Retina (tissue), 1 donor: Measurements from ENCODE around the gene LRFN4.

Experiments
- DNase-seq: peaks from one replicate; pipeline ENCODE4 v3.0.0-alpha.2; 2016

LRFN4 gene

DNA sequence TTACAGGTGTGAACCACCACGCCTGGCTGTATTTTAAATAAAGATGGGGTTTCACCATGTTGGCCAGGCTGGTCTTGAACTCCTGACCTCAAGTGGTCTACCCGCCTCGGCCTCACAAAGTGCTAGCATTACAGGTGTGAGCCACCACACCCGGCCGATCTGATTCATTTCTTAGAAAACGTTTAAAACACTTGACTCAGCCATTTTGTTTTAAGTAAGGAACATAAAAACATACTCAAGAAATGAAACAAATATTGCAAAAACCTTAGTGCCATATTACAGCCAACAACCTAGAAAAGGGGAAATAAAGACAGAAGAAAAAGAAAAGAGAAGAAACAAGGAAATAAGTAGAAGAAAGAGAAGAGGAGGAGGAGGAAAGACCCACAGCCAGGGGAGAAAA is 17.4 kb downstream of the LRFN4 start:
- no peak for DNase-seq

DNA sequence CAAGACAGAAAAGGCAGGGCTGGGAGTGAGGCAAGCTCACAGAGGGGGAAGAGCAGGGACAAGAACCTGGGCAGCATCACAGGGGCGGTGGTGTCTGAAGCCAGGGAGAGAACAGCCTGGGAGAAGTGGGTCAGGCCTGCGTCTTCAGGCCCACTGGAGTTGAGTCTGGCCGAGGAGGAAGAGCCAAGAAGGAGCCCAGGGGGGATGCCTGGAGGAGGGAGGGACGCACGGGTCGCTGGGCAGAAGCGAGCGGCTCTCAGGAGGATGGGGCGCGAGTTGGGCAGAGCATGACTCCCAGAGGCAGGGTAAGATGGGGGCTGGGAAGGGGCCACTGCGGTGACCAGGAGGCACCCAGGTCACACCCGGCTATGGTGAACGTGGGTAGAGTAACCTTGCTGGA is 18.5 kb downstream of the LRFN4 start:
- peak; percentile 60 for DNase-seq

DNA sequence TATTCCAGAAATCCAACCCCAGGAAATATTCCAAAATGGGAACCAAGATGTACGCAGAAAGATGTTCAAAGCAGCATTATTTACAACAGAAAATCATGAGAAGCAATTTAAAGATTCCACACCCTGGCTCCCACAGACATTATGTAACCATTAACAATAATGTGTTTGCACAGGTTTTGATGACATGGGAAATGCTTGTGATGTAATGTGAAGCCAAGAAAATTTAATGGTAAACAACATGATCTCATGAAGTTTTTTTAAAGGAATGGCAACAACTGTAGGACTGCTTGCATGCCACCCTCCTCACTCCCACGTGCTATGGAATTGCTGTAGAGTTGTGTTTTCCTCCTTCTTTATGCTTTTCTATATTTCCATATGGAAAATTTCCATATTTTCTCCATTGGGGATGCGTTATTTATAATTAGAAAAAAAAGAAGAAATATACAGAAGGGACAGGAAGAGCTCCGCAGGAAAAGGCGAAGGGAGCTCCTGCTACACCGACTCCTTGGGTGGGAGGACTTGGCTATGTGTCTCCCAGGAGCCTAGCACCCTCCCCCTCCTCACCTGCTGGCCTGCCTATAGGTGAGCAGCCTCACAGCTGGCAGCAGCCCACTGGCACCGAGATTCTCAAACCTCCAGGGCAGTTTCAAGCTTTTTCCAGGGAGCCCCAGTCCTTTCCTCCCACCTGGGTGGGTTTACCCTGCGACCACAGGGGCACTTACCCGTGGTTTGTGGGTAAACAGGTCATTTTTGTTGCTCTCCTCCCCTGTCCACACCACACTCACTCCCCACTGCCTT is 20.9 kb downstream of the LRFN4 start:
- no peak for DNase-seq

DNA sequence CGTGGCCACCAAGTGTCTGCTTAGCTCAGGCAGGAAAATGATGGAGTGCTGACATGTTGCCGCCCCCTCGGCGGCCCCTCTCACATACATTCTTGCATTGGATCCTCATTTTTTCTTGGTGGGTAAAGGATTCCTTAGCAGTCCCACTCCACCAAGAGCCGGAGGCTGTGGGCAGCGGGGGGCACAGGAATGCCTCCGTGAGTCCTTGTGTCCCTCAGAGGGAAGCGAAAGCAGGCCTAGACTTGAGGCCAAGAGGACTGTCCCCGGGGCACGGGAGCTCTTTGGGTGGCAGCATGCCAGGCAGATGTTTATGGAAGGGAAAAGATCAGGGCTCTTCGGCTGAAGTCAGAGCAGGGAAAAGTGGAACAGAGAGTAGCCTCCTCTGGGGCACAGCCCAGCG is 21.6 kb downstream of the LRFN4 start:
- no peak for DNase-seq

DNA sequence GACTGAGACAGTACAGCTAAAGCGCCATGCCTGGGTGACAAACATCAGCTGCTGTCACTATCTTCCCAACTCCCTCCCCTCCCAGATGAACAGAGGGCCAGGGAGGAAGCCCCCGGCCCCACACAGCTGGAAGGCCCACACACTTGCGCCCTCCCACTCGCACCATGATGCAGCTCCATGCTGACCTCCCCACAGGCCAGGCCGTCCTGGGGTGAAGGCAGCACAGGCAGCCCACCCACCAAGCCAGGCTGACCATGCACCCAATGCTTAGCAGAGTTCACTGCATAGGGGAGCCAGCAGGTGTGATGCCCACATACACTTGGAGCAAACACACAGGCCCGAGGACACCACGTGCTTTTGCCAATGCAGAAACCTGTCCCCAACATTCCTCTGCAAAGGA is 22.1 kb downstream of the LRFN4 start:
- no peak for DNase-seq

DNA sequence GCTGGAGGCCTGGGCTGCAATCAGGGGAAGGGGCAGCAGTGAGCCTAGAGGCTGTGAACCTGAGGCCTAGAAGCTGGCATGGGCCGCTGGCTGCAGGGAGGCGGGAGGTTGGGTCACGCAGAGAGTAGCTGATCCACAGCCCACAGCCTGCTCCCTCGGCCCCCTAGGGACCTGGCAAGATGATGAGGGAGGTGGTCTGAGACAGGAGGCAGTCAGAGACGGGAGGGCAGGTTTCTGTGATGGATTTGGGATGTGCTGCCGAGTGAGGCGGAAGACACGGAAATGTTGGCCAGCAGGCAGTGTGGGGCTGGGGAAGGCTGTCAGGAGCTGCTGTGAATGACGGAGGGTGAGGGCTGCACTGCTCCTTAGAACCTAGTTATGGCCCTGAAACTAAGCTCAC is 22.7 kb downstream of the LRFN4 start:
- DNase-seq: peak; percentile 55

DNA sequence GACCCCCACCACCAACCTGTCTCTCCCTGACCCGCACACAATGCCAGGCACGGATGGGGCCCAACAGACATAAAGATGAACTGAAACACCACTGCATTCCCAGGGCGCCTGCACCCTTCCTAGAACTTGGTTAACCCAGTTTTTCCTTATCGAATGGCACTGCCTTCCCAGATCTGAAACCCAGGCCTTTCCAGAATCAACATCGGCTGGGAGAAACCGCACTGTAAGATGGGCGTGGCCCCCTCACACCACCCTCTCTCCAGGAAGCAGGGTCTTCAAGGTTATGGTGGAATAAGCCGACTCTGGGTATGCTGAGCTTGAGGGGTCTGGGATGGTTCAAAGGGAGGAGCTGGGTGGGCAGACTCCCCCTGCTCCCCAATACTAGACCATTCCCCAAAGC is 23.1 kb downstream of the LRFN4 start:
- DNase-seq: no peak

DNA sequence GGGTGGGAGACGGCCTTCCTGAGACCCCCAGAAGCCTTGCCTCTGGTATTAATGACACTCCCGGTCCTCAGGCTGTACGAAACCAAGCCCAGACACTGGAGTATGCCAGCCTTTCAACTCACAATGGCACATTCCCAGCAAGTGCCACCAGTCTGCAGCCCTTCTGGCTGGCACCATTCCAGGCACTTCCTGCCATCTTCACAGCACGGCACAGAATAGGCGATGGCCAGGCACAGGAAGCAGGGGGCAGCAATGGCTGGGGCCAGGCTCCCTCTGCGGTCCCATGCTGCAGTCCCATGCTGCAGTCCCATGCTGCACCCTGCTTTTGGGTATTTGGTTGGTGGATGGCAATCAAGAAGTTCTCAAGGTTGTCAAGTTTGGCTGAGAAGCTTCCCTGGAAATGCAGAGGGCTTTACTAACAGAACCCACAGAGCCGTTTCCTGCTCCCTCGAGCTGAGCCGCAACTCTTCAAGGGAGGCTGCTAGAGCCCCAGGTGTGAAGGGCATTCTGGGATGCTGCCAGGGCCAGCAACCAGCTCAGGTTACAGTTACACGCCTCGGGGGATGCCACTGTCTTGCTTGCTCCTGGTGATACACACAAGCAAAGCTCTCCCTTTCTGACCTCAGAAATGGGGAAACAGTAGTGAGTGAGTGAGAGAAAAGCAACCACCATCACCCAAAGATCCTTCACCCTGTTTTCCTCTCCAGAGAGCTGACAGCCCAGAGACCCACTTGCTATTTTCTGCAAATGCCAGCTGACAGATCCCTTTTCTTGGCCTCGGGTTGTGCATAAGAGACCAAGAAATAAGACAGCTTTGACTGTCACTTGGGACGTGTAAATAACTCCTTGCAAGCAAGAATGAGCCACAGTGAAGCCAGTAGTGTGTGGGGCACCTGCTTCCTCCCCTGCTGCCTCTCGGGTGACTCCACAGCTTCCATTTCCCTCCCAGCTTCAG is 23.9 kb downstream of the LRFN4 start:
- no peak for DNase-seq

DNA sequence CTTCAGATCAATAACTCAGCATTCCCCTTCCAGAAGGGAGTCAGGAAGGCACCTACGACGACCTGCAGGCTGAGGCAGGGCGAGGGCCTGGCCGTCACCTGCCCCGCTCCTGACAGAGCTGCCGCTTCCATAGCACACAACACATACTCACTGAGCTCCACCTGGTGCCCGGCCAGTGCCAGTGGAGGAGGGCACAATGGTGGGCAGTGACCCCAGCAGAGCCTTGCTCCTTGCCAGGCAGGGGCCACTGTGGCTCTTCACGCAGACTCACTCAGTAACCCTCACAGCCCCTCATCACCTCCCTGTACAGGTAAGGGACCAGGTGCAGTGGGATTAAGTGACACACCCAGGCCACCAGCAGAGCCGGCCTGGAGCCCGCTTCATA is 24.6 kb downstream of the LRFN4 start:
- DNase-seq: no peak

DNA sequence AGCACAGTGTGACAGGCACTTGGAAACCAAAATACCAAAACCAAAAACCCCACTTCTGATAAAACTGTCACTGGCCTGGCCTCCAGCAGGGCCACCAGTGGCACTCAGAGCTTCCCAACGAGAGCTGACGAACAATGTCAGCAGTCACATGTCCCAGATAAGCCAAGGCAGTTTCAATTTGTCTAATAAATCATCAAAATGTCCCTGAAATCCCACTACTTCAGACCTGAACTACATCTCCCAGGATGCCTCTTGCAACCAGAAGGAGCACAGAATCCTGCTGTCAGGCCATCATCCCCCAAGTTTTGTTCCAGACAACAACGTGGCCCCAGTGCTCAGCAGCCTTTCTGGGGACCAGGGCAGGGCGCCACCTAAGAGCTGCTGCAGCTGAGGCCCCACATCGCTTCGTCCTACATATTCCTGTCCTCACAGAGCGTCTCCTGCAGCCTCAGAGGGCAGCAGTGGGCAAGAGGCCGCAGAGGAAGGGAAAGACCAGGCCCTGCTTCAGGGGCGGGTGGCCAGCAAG is 25.1 kb downstream of the LRFN4 start:
- peak; percentile 55 for DNase-seq

DNA sequence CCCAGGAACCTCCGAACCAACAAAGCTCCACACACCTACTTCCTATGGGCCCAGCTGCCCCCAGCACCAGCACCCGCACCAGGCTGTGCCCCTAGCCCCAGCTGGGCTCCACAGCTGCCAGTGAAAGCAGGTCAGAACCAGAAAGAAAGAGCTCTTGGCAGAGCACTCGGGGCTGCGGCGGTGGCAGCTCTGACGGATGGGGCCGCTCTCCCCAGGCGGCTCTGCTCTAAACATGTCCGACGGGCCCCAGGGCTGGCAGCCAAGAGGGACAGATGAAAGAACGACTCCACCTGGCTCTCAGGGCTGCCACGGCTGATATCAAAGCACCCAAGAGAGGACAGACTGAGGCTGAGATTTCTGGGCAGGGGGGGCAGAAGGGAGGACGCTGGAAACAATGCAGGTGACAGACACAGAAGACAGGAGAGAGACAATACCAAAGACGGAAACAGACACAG is 25.7 kb downstream of the LRFN4 start:
- peak; percentile 54 for DNase-seq

DNA sequence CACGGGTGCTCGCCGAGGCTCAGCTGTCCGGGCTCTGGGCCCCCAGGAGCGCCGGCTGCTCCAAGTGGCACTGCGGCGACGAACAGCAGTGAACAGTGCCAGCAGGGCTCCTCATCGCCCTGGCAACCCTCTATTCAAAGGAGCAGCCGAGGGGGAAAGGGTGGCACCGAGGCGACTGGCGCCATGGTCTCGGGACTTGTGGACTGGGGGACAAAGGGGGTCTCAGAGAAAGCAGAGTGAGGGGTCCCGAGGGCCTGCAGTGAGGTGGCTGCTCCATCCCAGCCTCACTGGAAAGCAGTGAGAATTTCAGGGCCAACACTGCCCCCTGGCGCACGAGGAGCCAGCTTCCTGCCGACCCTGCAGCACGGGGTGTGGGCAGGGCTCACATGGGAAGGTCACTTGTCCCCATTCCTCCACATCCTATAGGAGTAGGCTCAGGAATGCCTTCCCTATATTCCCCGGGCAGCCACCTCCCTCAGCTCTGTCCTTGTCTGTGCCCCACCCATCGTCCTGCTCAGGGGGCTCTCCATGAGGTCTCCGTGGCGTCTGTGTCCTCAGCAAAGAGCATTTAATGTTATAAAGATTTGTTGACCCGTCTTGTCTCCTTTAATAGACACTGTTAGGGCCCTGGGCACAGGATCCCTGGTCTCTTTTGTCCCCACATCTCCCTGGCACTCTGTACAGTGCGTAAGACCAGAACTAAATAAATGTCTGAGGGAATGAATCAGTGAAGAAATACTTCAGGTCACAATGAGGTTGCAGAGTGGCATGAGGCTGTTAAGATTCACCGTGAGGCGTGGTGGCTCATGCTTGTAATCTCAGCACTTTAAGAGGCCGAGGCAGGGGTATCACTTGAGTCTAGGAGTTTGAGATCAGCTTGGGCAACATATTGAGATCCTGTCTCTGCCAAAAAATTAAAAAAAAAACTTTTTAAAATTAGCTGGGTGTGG is 26.4 kb downstream of the LRFN4 start:
- peak; percentile 91 for DNase-seq

DNA sequence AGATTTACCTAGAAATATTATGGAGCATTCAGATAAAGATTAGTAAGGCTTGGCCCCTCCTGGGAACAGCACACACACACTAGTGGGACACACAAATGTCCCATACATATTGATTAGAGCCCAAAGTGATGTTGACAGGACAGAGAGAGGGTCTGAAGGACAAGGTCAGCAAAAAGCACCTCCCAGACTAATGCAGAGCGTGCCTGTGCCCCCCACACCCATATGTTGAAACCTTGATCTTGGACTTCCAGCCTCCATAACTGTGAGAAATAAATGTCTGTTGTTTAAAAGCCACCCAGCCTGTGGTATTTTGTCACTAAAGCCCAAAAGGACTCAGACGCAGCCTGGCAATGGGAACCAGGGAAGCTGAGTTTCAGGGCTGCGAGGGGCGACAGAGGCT is 27.6 kb downstream of the LRFN4 start:
- no peak for DNase-seq

DNA sequence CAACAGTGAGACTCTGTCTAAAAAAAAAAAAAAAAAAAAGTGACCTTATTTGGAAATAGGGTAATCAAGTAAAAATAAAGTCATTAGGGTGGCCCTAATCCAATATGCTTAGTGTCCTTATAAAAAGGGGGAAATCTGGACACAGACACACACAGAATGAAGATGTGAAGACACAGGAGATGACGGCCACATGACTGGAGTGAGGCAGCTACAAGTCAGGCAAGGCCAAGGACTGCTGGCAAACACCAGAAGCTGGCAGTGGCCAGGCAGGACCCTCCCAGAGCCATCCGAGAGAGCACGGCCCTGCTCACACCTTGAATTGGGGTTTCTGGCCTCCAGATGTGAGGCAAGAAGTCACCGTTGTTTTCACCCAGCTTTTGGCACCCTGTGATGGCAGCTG is 28.6 kb downstream of the LRFN4 start:
- DNase-seq: no peak

DNA sequence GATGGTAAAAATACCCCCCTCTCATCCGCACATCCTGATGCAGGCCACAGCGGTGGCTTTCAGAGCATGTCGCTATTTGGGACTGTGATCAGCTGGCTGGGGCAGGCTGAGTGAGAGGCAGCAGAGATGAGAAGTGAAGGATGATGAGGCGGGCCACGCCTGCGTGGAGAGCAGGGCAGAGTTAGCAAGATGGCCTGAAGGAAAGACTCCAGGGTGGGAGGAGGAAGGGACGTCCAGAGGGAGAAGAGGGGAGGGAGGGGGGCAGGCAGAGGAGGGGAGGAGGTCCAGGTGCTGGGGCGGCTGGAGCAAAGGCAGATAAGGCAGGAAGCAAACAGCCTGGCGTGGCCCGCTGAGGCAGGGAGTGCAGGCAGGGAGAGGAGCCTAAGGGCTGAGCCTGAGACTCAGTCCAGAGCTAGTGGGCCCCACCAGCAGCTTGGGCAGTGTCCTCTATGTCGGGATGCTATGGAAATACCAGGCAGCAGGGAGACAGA is 29.1 kb downstream of the LRFN4 start:
- DNase-seq: no peak

DNA sequence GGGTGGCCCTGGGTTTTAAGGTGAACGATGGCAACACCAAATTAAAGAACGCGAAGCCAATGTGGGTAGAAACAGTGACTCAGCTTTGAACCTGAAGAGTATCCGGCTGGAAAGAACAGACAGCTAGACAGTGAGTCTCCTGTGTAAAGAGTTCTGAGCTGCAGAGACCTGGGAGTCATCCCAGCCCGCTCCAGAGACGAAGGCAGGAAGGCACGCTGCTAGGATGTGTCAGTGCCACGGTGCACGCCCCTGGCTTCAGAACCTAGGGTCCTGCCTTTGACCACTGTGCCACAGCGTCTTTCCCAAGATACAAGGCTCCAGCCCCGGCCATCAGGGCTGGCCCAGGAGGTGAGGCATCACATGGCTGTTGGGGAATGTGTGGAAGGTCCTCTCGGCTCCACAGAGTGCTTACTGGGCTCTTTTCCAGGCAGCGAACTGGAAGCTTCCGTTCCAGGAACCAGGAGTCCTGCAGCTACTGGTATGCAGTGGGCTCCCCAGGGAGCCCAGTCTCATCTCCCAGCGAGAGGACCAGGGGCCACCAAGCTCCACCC is 29.9 kb downstream of the LRFN4 start:
- DNase-seq: no peak

DNA sequence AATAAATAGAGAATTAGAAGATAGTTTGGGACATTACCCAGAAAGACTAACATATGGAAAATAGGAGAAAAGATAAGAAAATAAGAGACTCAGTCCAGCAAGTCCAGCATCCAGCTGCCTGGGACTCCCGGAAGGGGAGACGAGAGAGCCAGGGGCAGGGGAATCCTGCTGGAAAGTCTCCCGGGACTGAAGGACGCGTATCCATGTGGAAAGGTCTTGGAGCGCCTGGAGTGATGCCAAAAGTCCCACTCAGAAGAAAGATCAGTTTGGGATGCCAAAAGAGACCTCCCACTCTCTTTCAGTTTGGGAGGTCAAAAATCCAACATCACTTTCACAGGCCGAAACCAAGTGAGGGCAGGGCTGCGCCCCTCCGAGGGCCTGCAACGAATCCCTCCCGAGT is 30.7 kb downstream of the LRFN4 start:
- DNase-seq: no peak

DNA sequence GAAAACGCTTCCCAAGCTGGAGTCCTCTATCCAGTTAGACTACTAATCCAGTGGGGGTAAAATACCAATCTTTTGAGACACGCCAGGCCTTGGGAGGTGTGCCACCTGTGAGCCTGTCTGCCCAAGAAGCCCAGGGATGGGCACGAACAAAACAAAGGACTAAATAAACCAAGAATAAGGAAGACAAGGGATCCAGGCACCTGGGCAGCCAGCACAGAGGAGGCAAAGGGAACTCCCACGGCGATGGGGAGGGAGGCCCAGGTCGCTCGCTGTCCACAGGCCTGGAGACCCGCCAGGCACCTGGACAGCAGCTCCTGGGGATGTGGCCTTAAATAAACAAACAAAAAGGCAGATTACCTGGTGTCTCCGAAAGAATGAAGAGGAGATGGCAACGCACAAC is 31.4 kb downstream of the LRFN4 start:
- DNase-seq: no peak

DNA sequence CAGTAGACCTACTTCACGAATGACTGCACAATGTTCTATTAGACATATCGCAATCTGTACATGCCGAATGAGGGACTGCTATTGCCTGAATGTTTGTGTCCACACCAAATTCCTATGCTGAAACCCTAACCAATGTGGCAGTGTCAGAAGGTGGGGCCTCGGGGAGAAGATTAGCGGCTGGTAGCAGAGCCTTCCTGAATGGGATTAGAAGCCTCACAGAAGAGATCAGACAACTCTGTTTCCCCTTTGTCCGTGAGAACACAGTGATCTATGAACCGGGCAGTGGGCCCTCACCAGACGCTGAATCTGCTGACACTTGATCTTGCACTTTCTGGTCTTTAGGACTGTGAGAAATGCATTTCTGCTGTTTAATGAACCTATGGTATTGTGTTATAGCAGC is 33.1 kb downstream of the LRFN4 start:
- DNase-seq: no peak

DNA sequence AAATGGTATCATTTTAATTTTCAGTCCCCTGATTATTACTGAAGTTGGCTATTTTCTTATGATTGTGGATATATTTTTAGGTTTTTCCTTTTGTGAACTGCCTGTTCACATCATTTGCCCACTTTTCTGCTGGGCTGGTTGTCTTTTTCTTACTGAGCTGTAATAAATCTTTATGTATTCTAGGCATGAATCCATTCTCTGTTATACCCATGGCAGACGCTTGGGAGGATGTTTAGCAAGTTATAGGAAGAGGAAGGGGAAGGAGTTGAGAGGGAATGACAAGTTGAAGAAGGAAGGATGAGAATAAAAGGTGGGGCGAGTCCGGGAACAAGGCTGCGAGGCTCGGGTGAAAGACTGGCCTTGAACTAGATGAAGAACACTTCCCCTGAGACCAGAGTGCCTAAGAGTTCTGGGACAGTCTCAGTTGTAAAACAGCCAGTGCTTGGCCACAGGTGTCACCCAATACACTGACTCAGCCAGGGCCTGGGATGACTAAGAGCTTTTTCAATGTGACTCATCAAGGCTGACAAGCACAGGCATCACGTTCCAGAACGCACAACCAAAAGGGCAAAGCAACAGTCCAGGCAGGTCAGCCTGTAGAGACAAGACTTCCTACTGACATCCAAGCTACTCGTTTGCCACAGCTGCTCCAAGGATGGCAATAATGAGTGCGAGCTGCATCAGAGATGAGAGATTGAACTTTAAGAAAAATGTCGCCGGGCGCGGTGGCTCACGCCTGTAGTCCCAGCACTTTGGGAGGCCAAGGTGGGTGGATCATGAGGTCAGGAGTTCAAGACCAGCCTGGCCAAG is 35.2 kb downstream of the LRFN4 start:
- DNase-seq: no peak

DNA sequence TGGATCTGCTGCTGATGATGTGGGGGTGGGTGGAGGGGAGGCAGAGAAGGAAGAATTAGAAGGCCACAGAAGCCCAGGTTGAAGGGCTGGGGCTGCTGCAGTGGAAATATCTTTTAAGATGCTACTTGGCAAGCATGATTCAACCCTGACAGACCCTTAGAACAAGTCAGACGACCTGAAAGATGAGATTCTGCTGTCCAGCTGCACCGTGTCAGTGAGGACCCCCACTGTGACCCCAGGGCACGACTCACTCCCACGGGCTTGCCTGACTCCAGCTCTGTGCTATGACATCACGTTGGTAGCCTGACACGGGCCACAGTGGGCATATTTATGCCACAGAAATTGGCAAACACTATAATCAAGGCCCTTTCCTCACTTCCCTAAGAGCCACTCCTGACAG is 36.0 kb downstream of the LRFN4 start:
- DNase-seq: no peak
